Measurements from ENCODE around the gene KIF5A.

DNA sequence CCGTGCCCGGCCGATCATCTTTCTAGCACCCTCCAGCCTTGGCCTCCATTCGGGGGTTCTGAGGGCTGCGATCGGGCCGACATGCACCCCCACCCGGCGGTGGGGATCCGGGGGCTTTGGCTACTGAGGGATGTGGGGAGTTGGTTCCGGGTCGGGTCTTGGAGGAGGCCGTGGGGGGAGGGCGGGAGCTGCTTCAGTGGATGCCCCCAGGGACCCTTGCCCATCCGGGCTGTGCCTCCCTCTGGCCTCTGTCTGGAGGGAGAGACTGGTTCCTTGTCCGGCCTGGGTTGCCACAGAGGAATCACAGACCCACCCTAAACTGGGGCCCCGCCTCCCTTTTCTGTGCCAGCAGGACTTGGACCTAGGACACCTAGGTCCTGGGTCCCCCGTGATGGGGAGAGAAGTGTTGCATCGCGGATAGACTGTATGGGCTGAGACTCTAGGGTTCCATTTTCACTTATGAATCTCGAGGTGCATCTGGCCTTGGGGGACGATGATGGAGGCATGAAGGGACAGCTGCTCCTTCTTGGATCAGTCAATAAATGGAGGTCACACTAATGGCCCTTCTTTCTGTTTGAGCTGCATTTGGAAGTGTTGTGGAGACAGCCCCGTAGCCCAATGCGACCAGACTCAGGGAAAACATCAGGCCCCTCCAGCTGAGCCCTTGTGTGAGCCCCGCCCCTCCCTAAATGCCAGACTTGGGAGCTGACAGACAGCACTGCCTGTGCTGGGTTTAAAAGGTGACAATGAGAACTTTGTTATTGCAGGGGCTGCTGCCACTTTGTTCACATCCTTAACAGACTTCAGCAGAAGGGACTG is 55.4 kb downstream of the KIF5A start:
- TF ChIP-seq, protein P1, sequence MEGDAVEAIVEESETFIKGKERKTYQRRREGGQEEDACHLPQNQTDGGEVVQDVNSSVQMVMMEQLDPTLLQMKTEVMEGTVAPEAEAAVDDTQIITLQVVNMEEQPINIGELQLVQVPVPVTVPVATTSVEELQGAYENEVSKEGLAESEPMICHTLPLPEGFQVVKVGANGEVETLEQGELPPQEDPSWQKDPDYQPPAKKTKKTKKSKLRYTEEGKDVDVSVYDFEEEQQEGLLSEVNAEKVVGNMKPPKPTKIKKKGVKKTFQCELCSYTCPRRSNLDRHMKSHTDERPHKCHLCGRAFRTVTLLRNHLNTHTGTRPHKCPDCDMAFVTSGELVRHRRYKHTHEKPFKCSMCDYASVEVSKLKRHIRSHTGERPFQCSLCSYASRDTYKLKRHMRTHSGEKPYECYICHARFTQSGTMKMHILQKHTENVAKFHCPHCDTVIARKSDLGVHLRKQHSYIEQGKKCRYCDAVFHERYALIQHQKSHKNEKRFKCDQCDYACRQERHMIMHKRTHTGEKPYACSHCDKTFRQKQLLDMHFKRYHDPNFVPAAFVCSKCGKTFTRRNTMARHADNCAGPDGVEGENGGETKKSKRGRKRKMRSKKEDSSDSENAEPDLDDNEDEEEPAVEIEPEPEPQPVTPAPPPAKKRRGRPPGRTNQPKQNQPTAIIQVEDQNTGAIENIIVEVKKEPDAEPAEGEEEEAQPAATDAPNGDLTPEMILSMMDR (IDR thresholded peaks at IDR 0.05; ENCODE audit: low read depth, low read length, poor library complexity, severe bottlenecking): no peak
- no peak for TF ChIP-seq EZH2phosphoT487 (IDR thresholded peaks at IDR 0.05; ENCODE audit: borderline replicate concordance, low read length)
